ENCODE results near the gene PCSK6. TPM values are rescaled to one million over a fixed set of nuclear protein-coding genes. Genes with fewer than 3 reads are reported as not detected.

The PCSK6 gene
- polyA plus RNA-seq, 3 donors = 0.05 to 0.10 TPM; not detected in 1

DNA sequence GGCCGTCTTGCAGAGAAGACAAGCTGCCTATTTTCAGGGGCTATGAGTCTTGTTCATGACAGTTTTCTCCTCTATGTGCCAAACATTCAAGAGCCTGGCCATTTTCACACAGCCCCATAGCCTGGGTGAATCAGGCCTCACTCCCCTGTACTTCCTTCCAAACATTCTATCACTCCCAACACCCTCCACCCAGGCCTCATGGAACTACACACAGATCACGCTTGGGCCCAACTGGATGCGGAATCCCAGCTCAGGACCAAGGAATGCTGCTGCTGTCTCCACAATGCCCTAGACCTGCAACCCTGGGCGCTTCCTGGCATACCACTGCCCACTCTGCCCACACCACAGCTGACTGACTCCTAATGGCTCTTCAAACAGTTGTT is 39.4 kb upstream of the PCSK6 start:
- Histone ChIP-seq H3K9ac (ENCODE audit: insufficient read depth, low read length, poor library complexity, severe bottlenecking) (no peak overlapping the region), H4K20me1 (ENCODE audit: insufficient read depth, low read length) (no peaks in the 10 kb centered on the region), H3K36me3 (replicated peaks in 1 of 2; ENCODE audit: control insufficient read depth in 1 of 2, insufficient read depth in 2 of 2, low read length in 2 of 2) (no peaks in the 10 kb centered on the region), H3K27ac (ENCODE audit: low read depth in 1 of 2, low read length in 2 of 2) (no peak overlapping the region), H3K27me3 (ENCODE audit: control insufficient read depth in 2 of 2, insufficient read depth in 2 of 2, low read length in 2 of 2) (no peaks in the 10 kb centered on the region), H3K4me2 (replicated peaks; ENCODE audit: extremely low read depth, low read length, poor library complexity, severe bottlenecking) (no peak overlapping the region), H3K4me3 (replicated peaks in 1 of 3; ENCODE audit: low read depth in 2 of 3, low read length in 3 of 3) (no peak overlapping the region), H3K79me2 (ENCODE audit: insufficient read depth, low read length) (no peaks in the 10 kb centered on the region), H2AFZ (ENCODE audit: insufficient read depth, low read depth, low read length, poor library complexity, severe bottlenecking) (no peak overlapping the region), H3K9me3 (replicated peaks in 1 of 2; ENCODE audit: control insufficient read depth in 1 of 2, insufficient read depth in 1 of 2, low read length in 2 of 2) (no peaks in the 10 kb centered on the region), H3K4me1 (ENCODE audit: control insufficient read depth in 1 of 2, insufficient read depth in 2 of 2, low read length in 2 of 2) (no peaks in the 10 kb centered on the region)
- H3K4me1 Mint-ChIP-seq = no peaks in the 10 kb centered on the region
- no peak overlapping the region for H3K4me3 Mint-ChIP-seq
- intact Hi-C loops (cut with micrococcal nuclease) = no loop called here
- H3K27ac Mint-ChIP-seq = no peak overlapping the region
- no peak for DNase-seq
- WGBS (ENCODE audit: insufficient coverage) = 89% methylated on average over 4 of the region's 4 CpGs
- peaks cover 2 to 5% (median 3%) of the 10 kb centered on the region in 3 donors for H3K27me3 Mint-ChIP-seq (ENCODE audit: low read depth in 3 of 3)
- TF ChIP-seq, protein P1, sequence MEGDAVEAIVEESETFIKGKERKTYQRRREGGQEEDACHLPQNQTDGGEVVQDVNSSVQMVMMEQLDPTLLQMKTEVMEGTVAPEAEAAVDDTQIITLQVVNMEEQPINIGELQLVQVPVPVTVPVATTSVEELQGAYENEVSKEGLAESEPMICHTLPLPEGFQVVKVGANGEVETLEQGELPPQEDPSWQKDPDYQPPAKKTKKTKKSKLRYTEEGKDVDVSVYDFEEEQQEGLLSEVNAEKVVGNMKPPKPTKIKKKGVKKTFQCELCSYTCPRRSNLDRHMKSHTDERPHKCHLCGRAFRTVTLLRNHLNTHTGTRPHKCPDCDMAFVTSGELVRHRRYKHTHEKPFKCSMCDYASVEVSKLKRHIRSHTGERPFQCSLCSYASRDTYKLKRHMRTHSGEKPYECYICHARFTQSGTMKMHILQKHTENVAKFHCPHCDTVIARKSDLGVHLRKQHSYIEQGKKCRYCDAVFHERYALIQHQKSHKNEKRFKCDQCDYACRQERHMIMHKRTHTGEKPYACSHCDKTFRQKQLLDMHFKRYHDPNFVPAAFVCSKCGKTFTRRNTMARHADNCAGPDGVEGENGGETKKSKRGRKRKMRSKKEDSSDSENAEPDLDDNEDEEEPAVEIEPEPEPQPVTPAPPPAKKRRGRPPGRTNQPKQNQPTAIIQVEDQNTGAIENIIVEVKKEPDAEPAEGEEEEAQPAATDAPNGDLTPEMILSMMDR (IDR thresholded peaks at IDR 0.05) = no peak
- H3K9me3 Mint-ChIP-seq = peaks cover 0 to 3% (median 0%) of the 10 kb centered on the region in 7 donors
- H3K36me3 Mint-ChIP-seq = no peaks in the 10 kb centered on the region

DNA sequence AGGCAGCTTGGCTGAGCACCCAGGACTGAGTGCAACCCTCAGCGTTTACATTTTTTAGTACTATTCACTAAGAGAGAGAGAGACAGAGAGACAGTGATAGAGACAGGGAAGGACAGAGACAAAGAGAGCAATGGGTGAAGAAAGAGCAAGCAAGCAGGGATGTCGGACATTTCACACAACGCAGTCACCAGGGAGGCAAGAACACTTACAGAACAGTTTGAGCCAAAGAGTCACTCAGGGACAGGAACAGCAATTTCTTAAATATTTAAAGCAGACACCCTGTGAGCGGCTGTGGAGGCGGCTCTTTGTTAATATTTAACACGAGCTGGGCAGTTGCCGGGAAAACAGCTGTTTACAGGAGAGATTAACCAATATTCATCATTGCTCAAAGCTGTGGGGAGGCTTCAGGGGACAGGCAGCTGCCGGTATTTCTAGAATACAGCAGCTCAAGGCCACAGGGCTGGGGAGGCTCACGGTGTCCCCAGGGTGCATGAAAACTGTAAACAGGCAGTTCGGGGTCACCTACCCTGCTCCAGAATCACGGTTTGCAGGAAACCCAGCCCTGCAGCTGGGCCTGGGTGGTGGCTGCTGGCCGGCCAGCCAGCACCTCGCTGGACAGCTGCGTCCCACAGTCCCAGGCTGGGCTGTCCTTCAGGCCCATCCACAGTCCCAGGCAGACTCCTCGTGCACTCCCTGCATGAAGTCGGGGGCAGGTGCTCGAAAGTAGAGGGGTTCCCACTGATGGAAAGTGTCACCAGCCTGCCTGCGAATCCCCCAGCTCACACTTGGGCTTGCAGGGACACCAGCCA is 38.8 kb upstream of the PCSK6 start:
- no peak overlapping the region for H3K9ac ChIP-seq (ENCODE audit: insufficient read depth, low read length, poor library complexity, severe bottlenecking)
- H3K36me3 ChIP-seq (replicated peaks in 1 of 2; ENCODE audit: control insufficient read depth in 1 of 2, insufficient read depth in 2 of 2, low read length in 2 of 2) = no peaks in the 10 kb centered on the region
- Mint-ChIP-seq H3K4me1 (no peaks in the 10 kb centered on the region), H3K27ac (no peak overlapping the region), H3K4me3 (no peak overlapping the region), H3K36me3 (no peaks in the 10 kb centered on the region), H3K27me3 (ENCODE audit: low read depth in 3 of 3) (peaks cover 2 to 5% (median 3%) of the 10 kb centered on the region in 3 donors), H3K9me3 (peaks cover 0 to 6% (median 0%) of the 10 kb centered on the region in 7 donors)
- DNase-seq = no peak
- H3K27me3 ChIP-seq (ENCODE audit: control insufficient read depth in 2 of 2, insufficient read depth in 2 of 2, low read length in 2 of 2) = no peaks in the 10 kb centered on the region
- H3K79me2 ChIP-seq (ENCODE audit: insufficient read depth, low read length) = no peaks in the 10 kb centered on the region
- H3K9me3 ChIP-seq (replicated peaks in 1 of 2; ENCODE audit: control insufficient read depth in 1 of 2, insufficient read depth in 1 of 2, low read length in 2 of 2) = no peaks in the 10 kb centered on the region
- TF ChIP-seq, protein P1 (IDR thresholded peaks at IDR 0.05) = no peak
- intact Hi-C loops (cut with micrococcal nuclease) = no loop called here
- H2AFZ ChIP-seq (ENCODE audit: insufficient read depth, low read depth, low read length, poor library complexity, severe bottlenecking) = no peak overlapping the region
- WGBS (ENCODE audit: insufficient coverage) = 79% methylated on average over 14 of the region's 18 CpGs
- H3K4me2 ChIP-seq (replicated peaks; ENCODE audit: extremely low read depth, low read length, poor library complexity, severe bottlenecking) = no peak overlapping the region
- no peaks in the 10 kb centered on the region for H4K20me1 ChIP-seq (ENCODE audit: insufficient read depth, low read length)
- no peak overlapping the region for H3K27ac ChIP-seq (ENCODE audit: low read depth in 1 of 2, low read length in 2 of 2)
- H3K4me1 ChIP-seq (ENCODE audit: control insufficient read depth in 1 of 2, insufficient read depth in 2 of 2, low read length in 2 of 2) = no peaks in the 10 kb centered on the region
- H3K4me3 ChIP-seq (replicated peaks in 1 of 3; ENCODE audit: low read depth in 2 of 3, low read length in 3 of 3) = no peak overlapping the region

Data from CD14-positive monocyte (primary cell).